HFF-Myc (cell line): ENCODE results near the gene PCSK1.

Source experiments
- DNase-seq: peaks from one replicate; pipeline ENCODE4 v3.0.0-alpha.2; 2011; ENCODE audit warnings: low read depth; ENCODE audit errors: extremely low read depth
- H3K4me3 ChIP-seq: replicated peaks from 2 replicates; pipeline ENCODE4 v1.5.1; 2011; ENCODE audit warnings: low read depth, mild to moderate bottlenecking, control low read depth, low read length
- TF ChIP-seq, protein P1 (sequence below): IDR thresholded peaks from 2 replicates; pipeline ENCODE4 v1.5.1; 2012; ENCODE audit warnings: mild to moderate bottlenecking, low read depth, low read length, control low read depth; ENCODE audit errors: missing control alignments

The PCSK1 gene

DNA sequence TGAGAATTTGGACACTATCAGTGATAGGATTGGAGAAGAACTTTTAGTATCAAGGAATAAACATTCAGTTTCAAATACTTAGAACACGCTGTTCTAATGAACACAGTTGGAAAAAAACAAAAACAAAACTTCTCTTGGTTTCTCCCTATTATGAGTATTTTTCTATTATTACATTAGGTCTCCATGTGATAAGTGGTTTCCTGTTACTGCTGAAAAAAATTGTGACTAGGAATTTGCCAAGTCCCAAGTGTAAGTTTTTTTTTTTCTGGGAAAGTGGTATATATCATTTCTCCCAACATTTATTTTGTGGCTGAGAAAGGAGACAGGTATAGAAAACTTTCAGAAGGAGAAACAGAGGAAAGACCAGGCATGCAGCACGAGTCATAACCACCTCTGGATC lies 41.1 kb downstream of the PCSK1 start:
- DNase-seq: no peak
- no peak overlapping the region for H3K4me3 ChIP-seq
- TF ChIP-seq, protein P1, sequence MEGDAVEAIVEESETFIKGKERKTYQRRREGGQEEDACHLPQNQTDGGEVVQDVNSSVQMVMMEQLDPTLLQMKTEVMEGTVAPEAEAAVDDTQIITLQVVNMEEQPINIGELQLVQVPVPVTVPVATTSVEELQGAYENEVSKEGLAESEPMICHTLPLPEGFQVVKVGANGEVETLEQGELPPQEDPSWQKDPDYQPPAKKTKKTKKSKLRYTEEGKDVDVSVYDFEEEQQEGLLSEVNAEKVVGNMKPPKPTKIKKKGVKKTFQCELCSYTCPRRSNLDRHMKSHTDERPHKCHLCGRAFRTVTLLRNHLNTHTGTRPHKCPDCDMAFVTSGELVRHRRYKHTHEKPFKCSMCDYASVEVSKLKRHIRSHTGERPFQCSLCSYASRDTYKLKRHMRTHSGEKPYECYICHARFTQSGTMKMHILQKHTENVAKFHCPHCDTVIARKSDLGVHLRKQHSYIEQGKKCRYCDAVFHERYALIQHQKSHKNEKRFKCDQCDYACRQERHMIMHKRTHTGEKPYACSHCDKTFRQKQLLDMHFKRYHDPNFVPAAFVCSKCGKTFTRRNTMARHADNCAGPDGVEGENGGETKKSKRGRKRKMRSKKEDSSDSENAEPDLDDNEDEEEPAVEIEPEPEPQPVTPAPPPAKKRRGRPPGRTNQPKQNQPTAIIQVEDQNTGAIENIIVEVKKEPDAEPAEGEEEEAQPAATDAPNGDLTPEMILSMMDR: no peak

DNA sequence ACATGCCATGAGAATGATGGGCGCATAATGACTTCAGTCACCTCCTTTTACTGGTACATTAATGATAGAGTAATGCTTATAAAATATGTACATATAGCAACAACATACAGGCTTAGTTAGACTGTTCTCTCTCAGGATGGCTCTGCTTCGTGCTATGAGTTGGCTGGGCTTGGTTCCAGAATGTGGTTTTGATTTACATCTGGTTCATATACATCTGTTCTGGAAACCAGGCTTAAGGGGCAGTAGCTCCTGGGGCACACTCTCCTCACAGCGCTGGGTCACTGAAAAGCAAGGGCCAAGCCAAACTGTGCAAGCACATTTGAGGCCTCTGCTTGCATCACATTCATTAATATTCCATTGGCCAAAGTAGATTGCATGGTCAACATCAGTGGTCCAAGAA lies 44.9 kb downstream of the PCSK1 start:
- peak; percentile 76 for DNase-seq
- TF ChIP-seq, protein P1: no peak
- H3K4me3 ChIP-seq: no peak overlapping the region

DNA sequence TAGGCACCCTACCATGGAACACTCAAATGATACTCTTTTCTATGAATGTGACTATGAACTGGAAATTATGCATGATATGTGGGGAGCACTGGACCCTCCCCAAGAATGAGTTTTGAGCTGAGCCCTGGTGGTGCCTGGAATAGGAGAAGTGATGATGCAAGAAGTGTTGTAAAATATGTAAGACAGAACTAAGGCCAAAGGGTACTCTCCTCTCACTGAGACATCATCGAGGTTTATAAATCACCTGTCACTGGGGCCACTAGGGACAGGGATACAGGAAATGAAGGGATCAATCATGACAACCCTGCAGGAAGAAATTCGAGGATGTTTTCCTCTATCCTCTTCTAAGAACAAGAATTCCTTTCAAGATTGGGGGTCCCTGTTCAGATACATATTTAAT lies 45.4 kb downstream of the PCSK1 start:
- no peak for DNase-seq
- TF ChIP-seq, protein P1: no peak

DNA sequence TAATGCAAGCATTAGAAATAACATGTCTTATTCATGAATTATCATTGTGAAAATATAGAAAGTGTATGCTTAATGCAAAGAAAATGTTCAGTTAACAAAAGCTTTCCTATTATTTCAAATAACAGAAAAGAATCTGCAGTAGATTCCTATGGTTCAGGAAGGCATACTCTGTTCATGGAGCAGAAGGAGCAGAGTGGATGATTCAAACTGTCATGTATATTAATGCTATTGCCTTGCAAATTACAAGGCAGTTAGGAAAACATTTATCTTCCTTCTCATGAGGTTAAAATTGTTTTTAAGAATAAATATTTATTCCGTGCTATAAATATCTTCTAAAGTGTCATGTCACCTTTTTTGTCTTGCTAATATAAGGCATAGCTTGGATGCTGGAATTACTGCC lies 47.5 kb downstream of the PCSK1 start:
- TF ChIP-seq, protein P1: no peak
- no peak for DNase-seq
- H3K4me3 ChIP-seq: no peak overlapping the region

More for the DNA sequence above, 45.4 kb downstream of the PCSK1 start:
- H3K4me3 ChIP-seq: no peak overlapping the region

DNA sequence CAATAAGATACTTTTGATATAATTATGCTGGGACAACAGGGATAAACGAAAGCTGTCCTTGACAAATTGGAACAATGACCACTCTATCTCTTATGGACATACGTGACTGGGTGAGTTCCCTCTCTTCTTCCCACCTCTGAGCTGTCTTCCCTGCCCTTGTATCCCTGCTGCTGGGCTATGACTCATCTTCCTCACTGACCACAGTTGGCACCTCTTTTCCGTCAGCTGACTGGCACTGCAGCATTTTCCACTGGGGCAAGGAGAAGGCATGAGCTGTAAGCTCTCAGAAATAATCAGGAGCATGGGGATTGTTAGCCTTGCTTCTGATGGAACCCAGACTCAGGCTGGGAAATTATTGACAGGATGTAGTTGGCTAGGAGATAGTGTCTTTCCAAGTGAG lies 48.7 kb downstream of the PCSK1 start:
- TF ChIP-seq, protein P1: no peak
- no peak overlapping the region for H3K4me3 ChIP-seq
- DNase-seq: peak; percentile 21

DNA sequence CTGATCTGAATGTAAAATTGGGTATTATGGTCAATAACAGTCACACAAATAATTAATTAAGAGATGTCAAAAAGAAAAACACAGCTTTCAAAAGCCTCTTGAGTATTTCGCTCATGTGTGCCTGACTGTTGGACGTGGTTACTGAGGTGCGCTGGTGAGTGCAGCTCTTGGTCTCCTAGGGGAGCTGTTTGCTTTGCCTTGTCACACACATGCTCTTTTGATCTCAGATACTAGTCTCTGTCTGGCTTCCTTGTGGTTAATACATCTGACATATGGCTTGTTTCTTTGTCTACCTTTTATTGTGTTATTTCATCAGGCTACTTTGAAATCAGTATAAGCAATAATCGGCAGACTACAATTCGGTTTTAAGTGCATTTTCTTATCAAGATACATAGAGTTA lies 51.5 kb downstream of the PCSK1 start:
- no peak overlapping the region for H3K4me3 ChIP-seq
- DNase-seq: no peak
- TF ChIP-seq, protein P1: no peak

DNA sequence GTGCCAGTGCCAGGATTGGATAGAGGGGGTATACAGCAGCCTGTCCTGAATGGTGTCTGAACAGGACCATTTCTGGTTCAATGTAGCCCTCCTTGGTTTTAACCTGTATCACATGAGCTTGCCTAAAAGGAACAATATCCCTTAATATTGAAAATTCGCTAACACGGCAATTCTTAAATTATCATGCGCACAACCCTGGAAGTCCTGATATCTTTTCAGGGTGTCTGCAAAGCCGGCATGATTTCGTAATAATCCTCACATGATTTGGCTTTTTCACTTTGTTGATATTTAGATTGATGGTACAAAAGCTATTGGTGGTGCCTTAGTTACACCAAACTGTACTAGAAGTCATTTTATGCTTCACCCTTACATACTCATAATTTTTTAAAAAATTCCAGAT lies 53.2 kb downstream of the PCSK1 start:
- DNase-seq: no peak
- TF ChIP-seq, protein P1: no peak
- no peak overlapping the region for H3K4me3 ChIP-seq
